Pulmonary artery endothelial cell (primary cell): Measurements from ENCODE around the gene TKFC. TPM values are rescaled to one million over a fixed set of nuclear protein-coding genes. Genes with fewer than 3 reads are reported as not detected.

Experiments
- DNase-seq: peaks from one replicate; pipeline ENCODE4 v3.0.0-alpha.2; 2011; ENCODE audit warnings: low read depth, low spot score
- total RNA-seq: library from RNA; depleted of rRNA; stranded (reverse); fragments of >200 nt; gene quantifications from 2 replicates; pipeline ENCODE4 v1.2.3, GENCODE V29; 2014

The TKFC gene
- total RNA-seq, 1 donor from 2014 or later, result 20.4 TPM

DNA sequence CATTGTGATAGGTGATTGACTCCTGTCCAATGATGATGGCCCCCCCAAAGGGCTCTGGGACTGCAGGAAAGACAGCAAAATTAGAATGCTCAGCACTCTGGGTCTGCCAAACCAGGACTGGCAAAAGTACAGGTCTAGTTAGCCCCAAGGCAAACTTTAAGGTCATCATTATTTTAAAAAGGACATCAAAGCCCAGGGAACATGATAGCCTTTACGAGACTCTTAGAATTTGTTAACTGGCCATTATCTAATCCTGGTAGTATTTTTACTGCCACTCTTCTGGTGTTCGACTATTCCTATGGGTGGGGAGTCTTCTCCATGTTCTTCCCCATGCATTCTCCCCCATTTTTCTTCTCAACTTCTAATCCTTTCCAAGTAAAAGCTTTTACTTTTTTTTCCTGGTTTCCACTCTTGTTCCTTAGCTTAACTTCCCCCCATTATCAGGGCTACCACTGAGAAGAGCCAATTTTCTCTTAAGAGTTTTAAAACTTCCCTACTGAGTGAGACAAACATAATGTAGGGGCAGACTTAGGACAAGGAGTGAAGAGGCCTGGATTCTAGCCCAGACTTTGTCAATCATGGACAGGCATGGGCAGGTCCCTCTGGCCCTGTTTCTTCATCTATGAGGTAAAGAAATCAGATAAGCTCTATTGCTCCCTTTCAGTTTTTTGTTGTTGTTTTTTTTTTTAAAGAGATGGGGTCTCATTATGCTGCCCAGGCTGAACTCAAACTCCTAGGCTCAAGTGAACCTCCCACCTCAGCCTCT lies 7.2 kb upstream of the TKFC start:
- no peak for DNase-seq

DNA sequence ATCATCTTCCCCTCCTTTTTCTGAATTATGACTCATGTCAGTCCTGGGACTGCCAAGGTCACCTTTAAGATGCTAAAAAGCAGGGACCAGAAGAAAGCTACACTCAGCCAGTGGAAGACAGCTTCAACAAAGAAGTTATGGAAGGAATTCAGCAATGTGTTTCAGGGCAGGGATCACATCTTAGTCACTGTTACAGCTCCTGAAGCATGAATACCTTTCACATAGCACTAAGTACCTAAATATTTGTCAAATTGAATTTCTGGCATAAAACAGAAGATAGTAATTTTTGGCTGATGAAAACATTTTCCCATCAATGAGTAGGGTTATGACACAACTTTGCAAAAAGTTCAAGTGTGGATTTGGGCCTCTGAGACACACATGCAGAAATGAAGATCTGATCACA lies 5.4 kb upstream of the TKFC start:
- DNase-seq, result no peak

DNA sequence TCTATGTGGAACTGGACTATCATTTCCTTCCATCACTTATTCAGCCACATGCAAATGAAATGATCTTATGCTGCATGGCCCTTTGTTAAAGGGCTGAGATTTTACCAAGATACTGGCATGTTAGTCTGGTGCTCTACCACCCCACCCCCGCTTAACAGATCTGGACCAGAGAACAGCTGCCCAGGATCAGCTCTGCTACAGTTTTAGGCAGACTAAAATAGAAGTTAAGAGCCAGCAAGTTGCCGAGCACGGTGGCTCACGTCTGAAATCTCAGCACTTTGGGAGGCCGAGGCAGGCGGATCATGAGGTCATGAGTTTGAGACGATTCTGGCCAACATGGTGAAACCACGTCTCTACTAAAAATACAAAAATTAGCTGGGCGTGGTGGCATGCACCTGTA lies 4.7 kb upstream of the TKFC start:
- no peak for DNase-seq

DNA sequence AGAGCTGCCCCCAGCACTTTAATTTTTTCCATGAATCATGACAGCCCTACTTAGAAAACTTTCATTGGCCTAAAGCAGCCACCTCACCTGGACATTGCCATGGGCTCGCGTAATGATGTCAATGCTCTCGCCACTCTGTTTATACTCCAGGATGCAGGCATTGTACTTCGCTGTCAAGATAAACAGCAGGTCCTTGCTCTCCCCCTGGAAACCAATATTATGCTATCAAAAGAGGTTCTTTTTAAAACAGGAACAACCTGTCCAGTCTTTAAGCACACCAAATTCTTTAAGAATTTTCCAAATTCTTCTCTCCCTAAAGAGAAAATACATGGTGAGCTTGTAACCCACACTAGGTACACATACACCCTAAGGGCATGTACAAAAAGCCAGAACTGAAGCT lies 3.2 kb upstream of the TKFC start:
- no peak for DNase-seq

DNA sequence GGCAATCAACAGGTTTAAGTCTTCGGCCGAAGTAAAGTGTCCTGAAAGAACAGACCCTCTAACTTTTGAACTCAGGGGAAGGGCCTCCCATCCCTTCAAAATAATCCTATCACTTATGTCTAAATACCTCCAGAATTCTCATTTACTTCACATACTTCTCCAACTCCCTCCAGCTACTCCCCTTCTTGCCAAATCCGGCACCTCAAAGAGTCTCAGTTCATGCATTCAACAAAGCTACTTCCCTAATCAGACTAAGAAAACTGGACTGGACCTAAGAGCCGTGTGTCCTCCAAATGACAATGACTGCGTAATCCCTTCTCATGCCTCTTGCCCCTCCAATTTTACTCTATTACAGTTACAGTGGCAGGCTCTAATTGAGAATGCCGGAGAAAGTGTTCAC lies 1.4 kb upstream of the TKFC start:
- DNase-seq, result no peak

DNA sequence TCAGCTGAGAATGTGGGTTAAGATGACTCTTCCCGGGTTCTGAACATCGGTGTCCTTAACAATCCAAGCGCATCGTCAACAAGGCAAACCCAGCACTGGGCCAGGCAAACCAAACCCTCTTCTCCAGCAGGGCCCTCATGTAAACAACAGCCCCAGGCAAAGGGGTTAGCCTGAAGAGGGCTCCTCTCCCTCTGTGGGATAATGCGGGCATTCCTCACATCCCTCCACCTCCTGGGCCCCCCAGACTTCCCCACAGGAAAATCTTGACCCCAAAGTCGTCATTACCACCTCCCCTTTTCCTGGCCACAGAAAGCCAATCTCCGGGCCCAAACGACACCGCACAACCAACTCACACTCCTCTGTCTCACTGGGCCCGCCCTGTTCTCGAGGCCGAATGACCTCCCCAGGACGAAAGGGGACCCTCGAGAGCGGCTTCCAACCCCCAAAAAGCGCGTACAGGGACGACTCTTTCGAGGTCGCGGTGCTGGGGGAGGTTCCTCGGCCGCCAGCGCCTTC lies 689 bp upstream of the TKFC start:
- no peak for DNase-seq

DNA sequence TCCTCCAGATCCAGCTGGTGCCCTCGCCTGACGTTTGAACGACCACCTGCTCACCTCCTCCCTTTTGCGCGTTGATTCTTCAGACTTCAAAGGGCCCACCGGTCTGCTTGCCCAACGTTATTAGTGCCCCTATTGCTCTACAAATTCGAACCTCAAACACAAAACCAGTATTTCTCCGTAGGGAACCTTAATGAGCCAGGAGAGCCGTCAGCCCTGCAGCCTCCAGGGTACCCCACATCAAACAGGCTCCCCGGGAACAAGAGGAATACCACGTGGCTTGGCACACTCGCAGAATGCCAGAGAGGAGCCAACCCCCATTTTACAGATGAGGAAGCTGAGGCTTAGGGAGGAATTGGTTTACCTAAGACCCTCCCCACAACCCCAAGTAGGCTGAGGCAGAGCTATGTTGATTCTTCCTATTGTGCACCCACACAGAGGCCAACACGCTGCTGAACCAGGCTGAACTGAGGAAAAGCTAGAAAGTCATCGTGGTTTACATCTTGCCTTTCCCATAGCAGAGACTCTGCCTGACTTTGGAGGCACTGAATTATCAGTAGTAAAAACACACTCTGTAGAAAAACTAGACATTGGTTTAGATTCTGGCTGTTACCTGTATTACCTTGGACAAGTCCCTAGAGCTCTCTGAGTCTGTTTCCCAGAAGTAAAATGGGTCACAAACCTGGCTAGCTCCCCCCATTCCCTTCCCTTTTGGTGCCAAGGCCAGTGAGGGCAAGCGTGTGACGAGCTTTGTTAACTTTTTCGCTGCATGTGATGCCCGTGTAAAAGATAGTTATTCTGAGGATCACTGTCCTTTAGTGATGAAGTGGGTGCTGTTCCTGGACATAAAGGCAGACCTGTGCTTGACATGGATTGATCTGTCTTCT lies 764 bp downstream of the TKFC start:
- DNase-seq, result no peak

DNA sequence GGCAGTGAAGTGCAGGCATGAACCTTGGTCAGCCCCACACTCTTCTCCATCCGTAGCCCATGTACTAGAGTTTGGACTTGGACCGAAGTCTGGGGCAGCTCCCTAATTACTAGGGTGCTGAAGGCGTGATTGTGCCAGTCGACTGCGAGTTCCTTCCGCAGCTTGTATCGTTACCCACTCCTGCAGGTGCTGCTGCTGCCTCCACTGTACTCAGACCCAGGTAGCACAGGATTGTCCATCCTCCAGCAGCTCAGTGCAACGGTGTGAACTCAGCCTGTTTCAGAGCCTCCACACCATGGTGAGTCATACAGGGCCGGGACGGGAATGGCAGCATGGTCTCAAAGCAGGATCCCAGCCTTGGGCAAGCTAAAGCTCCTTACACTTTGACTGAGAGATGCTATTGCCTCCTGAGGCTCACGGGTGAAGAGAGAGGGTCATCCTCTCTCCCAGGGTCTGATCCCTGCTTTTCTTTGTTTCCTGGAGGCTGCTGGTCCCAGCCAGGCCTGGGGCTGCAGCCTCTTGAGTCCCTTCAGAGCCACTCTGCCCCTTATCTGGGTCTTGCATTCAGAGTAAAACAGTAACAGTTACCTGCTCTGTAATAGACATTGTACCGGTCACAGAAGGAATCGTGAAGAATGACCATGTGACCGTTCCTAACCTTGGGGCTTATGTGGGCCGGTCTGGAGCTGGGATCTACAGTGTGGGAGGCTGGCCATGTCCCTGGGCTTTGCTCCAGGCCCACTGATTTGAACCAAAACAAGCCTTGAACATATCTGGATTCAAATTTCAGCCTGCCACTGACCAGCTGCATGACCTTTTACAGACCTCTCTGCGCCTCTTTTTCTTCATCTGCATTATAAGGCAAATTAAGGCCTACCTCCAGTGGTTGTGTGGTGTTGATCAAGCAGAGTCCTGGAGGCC lies 1.7 kb downstream of the TKFC start:
- DNase-seq, result no peak

DNA sequence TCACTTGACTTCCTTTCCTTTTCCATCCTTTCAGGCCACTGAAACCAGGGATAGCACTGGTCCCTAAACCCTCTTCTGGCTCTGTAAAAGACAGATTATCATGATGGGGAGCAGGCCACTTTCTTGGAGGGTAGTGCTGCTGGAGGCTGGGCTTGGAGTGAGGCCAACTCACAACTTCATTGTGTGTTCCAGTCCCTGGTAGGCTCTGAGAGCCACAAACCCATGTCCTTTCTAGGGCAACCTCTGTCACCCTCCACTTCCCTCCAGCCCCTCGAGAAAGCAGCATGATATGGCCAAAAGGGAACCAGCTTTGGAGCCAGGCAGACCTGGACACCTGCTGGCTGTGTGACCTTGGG lies 2.3 kb downstream of the TKFC start:
- DNase-seq, result no peak

DNA sequence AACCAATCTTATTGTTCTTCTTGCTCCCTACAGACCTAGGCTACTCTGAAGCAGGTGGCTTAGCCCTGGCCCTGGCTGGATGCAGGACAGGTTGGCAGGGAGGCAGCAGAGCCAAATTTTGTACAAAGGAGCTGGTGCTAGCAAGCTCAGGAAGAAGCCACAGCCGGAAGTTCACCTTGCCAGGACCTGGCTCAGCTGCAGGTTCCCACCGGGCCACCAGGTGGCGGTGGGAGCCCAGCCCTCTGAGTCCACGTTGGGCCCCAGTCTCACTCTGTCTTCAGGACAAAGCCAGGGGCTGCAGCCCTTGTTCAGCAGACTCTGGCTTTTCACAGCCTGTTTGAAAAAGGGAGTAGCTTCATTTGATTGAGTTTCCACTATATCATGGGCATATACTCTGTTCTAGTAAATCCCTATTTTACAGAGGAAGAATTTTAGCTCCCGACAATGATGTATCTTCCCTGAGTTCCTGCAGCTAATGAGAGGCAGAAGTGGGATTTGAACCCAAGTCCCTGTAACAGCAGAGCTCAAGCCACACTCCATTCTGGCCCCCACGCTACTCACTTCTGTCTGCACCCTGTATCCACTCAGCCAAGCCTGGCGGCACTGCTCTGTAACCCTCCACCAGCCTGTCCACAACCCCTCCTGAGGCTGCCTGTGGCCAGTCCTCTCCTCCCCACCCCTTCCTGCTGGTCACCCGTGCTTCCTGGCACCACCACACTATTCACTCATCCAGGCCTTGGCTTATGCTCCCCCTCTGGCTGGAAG lies 3.3 kb downstream of the TKFC start:
- DNase-seq, result peak; percentile 17

DNA sequence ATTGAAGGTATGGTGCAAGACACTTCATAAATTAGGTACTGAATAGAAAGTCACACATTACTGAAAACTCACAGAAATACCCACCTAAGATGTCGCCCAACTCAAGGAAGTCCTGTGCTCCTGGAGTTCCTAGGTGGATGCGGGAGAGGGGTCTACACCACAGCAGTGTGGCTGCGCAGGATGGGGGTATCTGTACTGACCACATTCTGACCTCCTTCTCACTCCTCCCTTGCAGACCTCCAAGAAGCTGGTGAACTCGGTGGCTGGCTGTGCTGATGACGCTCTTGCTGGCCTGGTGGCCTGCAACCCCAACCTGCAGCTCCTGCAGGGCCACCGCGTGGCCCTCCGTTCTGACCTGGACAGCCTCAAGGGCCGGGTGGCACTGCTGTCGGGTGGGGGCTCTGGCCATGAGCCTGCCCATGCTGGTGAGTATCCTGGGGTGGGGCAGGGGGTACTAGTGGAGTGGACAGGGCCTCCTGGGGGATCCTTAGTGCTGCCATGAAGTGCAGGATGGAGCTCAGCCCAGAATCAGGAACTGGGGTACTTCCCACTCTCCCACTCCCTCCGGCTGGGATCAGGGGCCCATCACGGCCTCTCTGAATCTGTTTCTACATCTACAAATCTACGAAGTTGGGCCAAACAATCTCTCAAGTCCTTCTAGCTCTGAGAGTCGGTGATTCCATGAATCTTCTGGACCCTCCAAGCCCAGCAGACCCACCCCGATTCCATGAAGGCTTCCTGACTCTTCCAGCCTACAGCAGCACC lies 4.9 kb downstream of the TKFC start:
- no peak for DNase-seq

DNA sequence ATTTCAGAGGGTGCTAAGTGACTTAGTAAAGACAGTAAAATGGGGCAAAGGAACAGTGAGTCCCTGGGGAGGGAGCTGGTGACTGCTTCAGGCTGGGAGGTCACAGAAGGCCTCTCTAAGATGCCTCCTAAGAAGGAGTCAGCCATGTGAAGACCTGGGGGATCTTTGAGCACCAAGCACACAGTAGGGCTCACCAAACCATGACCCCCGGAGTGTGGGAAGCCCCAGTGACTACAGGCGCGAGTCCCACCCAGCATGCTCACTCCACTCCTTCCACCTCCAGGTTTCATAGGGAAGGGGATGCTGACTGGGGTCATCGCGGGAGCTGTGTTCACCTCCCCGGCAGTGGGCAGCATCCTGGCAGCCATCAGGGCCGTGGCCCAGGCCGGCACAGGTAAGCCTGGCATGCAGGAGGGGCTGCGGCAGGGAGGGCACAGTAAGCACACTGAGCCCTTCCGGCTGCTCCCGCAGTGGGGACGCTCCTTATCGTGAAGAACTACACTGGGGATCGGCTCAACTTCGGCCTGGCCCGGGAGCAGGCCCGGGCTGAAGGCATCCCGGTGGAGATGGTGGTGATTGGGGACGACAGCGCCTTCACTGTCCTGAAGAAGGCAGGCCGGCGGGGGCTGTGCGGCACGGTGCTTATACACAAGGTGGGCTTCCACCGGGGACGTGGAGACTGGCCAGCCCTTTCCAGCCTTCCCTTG lies 5.9 kb downstream of the TKFC start:
- no peak for DNase-seq

DNA sequence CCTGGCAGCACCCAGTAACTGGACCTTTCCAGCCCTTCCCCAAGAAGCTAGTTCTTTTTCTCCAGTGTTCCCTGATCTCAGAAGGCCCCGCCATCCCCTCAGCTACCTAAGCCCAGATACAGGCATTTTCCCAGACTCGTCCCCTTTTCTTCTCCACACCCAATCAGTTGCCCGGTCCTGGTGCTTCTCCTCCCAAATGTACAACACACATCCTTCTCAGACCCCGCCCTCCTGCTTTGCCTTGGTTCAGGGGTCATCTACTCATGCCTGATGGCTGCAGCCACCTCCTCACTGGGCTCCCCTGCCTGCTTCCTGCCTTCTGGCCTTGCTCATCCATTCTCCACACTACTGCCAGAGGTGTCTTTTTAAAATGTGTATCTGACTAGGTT lies 6.5 kb downstream of the TKFC start:
- no peak for DNase-seq

DNA sequence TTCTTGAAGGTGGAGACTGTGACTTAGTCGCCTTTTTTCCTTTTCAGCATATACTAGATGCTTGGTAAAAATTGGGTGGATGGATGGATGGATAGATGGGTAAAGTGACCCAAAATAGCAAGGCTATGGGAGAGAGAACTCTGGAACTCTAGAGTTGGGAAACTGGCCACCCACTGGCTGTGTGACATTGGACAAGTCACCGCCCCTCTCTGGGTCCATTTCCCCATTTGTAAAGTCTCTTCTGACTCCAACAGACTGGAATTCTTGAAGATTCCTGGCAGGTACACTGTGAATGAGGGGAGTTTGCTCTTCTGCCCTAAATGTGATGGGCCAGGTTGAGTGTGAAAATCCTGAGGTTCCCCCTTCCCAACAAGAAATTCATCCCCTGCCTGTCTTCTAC lies 8.0 kb downstream of the TKFC start:
- DNase-seq, result no peak

DNA sequence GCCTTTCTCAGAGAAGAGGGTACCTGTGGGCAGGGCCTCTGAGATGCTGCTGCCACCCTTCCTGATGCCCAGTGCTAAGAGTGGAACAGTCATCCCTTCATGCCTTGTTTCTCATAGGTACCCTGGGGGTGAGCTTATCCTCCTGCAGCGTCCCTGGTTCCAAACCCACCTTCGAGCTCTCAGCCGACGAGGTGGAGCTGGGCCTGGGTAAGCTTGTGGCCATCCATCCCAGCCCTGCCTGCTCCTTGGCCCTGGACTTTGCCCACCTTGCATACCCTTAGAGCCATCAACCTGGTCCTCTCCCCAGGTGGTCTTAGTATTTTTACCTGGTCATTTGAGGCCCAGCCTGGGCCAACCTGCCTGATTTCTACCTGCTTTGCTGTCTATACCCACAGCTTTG lies 8.7 kb downstream of the TKFC start:
- DNase-seq, result no peak

DNA sequence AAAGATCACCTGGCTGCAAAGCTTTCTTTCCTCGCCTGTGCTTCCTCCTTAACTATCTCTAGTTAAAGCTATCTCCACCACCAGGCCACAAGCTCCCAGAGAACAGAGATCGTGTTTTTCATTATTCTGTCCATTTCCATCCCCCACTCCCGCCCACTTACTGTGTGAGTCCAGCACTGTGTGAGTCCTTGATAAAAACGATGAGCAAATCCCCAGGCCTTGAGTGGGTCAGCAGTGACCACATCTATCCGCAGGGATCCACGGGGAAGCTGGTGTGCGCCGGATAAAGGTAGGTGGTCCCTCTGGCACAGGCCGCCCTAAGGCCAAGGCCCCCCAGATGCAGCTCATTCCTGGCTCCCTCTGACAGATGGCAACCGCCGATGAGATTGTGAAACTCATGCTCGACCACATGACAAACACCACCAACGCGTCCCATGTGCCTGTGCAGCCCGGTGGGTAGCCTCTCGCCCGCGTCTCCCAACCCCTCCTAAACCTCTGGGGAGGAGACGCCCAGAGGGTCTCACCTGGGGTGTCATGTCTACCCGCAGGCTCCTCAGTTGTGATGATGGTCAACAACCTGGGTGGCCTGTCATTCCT lies 9.3 kb downstream of the TKFC start:
- no peak for DNase-seq

DNA sequence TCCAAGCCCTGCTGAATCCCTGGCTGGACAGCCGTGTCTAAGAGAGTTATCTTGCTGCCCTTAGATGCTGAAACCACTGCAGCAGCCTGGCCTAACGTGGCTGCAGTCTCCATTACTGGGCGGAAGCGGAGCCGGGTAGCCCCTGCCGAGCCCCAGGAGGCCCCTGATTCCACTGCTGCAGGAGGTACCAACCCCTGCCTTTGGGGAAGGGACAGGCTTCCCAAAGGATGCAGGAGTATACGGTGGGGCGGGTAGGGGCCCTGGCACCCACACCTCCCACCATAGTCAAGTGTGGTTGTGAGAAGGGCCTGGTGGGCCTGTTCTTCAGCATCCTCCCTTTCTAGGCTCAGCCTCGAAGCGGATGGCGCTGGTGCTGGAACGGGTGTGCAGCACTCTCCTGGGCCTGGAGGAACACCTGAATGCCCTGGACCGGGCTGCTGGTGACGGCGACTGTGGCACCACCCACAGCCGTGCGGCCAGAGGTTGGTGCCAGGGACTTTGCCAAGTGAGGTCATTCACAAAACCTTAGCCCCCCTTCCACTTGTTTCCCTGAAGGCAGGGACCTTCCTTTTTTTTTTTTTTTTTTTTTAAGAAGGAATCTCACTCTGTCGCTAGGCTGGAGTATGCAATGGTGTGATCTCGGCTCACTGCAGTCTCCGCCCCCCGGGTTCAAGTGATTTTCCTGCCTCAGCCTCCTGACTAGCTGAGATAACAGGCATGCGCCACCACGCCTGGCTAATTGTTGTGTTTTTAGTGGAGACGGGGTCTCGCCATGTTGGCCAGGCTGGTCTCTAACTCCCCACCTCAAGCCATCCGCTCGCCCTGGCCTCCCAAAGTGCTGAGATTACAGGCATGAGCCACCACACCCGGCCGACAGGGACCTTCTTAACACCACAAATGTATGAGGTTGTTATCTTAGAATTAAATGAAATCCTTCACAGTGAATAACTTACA lies 11.0 kb downstream of the TKFC start:
- DNase-seq, result no peak

DNA sequence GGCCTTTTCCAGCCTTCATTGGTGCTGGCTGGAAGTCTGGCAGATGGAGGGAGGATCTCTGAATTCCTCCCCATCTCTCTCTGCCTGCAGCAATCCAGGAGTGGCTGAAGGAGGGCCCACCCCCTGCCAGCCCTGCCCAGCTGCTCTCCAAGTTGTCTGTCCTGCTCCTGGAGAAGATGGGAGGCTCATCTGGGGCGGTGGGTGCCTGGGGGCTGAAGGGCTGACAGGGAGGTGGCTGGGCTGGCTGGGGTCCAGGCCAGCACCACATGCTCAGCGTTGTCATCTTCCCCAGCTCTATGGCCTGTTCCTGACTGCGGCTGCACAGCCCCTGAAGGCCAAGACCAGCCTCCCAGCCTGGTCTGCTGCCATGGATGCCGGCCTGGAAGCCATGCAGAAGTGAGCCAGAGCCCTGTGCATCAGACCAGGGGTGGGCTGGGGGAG lies 12.2 kb downstream of the TKFC start:
- no peak for DNase-seq
